C4-2B (cell line): ENCODE results near the gene GLCCI1.

ENCODE experiments used
- H3K27ac ChIP-seq: fragments of 450-650 bp; 2 replicates; pipeline ENCODE4 v1.5.1; 2017
- CTCF ChIP-seq: fragments of 450-650 bp; conservative IDR thresholded peaks from 2 replicates; pipeline ENCODE4 v1.5.1; 2017; ENCODE audit warnings: mild to moderate bottlenecking
- ZFX ChIP-seq: fragments of 450-650 bp; IDR thresholded peaks from 2 replicates; pipeline ENCODE4 v1.6.1; 2017

Gene GLCCI1

DNA sequence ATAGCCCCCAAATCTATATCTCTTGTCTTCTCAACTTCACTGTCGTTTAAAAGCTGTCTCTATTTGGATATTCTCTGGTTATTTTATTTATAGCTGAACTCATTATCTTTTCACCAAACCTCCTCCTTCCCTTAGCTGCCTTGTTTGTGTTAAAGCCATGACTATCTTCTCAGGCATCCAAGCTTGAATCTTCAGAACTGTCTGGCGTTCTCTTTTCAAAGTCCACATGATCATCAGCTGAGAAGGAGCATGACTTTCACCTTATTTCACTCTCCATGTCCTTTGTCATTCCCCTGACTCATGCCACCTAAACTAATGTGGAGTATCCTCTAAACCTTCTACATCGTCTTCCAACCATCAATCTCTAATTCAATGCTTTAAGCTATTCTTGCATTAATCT is 5.7 kb upstream of the GLCCI1 start:
- TF ChIP-seq ZFX: no peak
- TF ChIP-seq CTCF: no peak

DNA sequence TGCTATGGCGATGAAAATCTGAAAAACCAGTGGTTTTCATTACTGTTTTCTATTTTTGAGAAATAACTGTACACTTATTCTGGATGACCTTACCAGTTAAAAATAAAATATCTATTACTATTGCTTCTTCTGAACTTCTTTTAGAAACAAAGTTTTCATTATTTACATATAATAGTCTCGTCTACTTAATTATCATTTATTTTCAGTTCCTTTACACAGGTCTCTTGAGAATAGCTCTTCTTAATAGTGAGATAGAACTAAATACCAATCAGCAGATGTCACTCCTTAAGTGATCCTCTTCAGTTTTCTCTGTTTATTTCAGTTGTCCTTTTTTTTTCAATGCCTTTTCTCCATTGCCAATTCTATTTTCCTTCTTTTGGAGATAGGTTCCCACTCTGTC is 4.3 kb upstream of the GLCCI1 start:
- TF ChIP-seq ZFX (no peak), CTCF (no peak)
- H3K27ac ChIP-seq: no peak overlapping the region

More for the DNA sequence above, 5.7 kb upstream of the GLCCI1 start:
- no peak overlapping the region for H3K27ac ChIP-seq

DNA sequence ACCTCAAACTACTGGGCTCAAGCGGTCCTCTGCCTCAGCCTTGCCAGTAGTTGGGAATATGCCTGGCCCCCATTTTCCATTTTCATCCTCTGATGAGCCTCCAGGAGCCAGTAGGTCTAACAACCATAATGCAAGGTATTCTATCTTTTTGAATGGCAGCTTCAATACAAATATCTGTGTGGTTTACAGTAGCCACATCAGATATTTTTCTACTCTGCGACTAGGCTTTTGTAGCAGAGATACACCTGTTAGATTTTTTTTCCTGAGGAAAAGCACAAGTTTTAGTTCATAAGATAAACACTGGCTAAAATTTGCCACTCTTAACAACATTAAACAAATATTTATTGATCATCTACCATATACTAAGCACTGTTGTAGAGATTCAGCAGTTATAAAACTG is 3.9 kb upstream of the GLCCI1 start:
- no peak overlapping the region for H3K27ac ChIP-seq
- TF ChIP-seq ZFX (no peak), CTCF (no peak)

DNA sequence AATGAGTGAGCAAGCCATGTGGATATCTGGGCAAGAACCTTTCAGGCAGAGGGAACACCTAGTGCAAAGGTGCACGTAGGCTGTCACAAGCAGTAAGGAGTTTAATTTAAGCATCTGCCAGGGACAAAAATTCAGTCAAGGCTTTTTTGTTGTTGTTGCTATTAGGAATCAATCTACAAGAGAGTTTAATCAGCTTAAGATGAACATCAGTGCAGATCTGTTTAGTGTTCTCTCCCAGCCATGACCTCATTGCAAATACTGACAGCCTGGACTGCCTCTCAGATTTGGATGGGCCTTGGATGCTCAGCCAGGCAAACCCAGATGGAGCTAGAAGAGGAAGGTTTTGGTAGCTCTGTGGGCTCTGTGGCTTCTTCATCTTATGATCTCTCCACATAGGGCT is 3.3 kb upstream of the GLCCI1 start:
- TF ChIP-seq ZFX: no peak
- no peak for TF ChIP-seq CTCF
- H3K27ac ChIP-seq: no peak overlapping the region

- no peak overlapping the region for H3K27ac ChIP-seq
- no peak for TF ChIP-seq CTCF
- no peak for TF ChIP-seq ZFX
Measured at GRCh38 chr7:7966141-7966734, 2.4 kb upstream of the GLCCI1 start.

- peak overlapping the region; percentile 84 for H3K27ac ChIP-seq
- TF ChIP-seq ZFX (no peak), CTCF (peak; percentile 19)
Measured at GRCh38 chr7:7967886-7968543, 581 bp upstream of the GLCCI1 start.

GRCh38 chr7:7969306-7970236 is 975 bp downstream of the GLCCI1 start:
- 0 out of 2 replicates have a peak, but pooled peaks have one; percentile 32 for TF ChIP-seq ZFX
- peak; percentile 13 for TF ChIP-seq CTCF
- peak overlapping the region; percentile 84 for H3K27ac ChIP-seq
